Endothelial cell of umbilical vein (primary cell): ENCODE data around the gene OR2H1. TPM values are rescaled to one million over a fixed set of nuclear protein-coding genes. Genes with fewer than 3 reads are reported as not detected.

ENCODE experiments used
- BruUV-seq: library from RNA; stranded (reverse); fragments of 400-500 nt; replicated peaks from 2 replicates; lab custom pipeline; 2021; lab: Mats Ljungman, UMichigan
- CTCF ChIA-PET: fragments of 300-600, 350-600 bp; sonication (Branson Sonifier 250); formaldehyde crosslinking; loops from one replicate; lab custom pipeline; 2021; ENCODE audit warnings: antibody characterized with exemption, inconsistent platforms; lab: Charles Lee
- POLR2A ChIA-PET: fragments of 300-600, 350-600 bp; sonication (Branson Sonifier 250); formaldehyde crosslinking; loops from one replicate; lab custom pipeline; 2021; ENCODE audit warnings: antibody characterized with exemption, inconsistent platforms; lab: Charles Lee
- DNase-seq: peaks from one replicate; pipeline ENCODE4 v3.0.0-alpha.2; 2011; ENCODE audit warnings: low read depth, low spot score
- FAIRE-seq: peaks from 2 replicates; lab custom pipeline; 2011; peaks lifted over from hg19 to GRCh38; lab: Jason Lieb, UNC
- H2AFZ ChIP-seq: 2 replicates; pipeline ENCODE4 v1.6.0; 2012; ENCODE audit warnings: low read depth, low read length, control low read depth, inconsistent platforms
- H3K27ac ChIP-seq: 2 replicates; pipeline ENCODE4 v1.5.1; 2011; ENCODE audit warnings: low read depth, mild to moderate bottlenecking, control low read depth, low read length, moderate library complexity; ENCODE audit not compliant: insufficient read depth
- H3K27me3 ChIP-seq, 2 experiments: 2 replicates each; pipeline versions ENCODE4 v1.6.0 to v1.6.1; 2011; ENCODE audit warnings: low read length in 2 of 2, mixed read lengths in 1 of 2; ENCODE audit not compliant: control insufficient read depth in 2 of 2, insufficient read depth in 2 of 2
- H3K36me3 ChIP-seq, 2 experiments: 2 replicates in 1 of 2; 3 replicates in 1 of 2; pipeline ENCODE4 v1.5.1; 2011; ENCODE audit warnings: low read length in 2 of 2, mild to moderate bottlenecking in 1 of 2, moderate library complexity in 1 of 2; ENCODE audit not compliant: control insufficient read depth in 2 of 2, insufficient read depth in 2 of 2; ENCODE audit errors: extremely low read depth in 1 of 2
- H3K4me1 ChIP-seq: 3 replicates; pipeline ENCODE4 v1.5.1; 2011; ENCODE audit warnings: mild to moderate bottlenecking, low read length; ENCODE audit not compliant: control insufficient read depth, insufficient read depth; ENCODE audit errors: extremely low read depth
- H3K4me2 ChIP-seq: 2 replicates; pipeline ENCODE4 v1.6.1; 2011; ENCODE audit warnings: low read length, control low read depth, mixed read lengths; ENCODE audit not compliant: insufficient read depth
- H3K4me3 ChIP-seq, 3 experiments: fragments of 200-600 bp in 1 of 3; sonication (generic), shearing (Covaris generic) in 1 of 3; replicated peaks in 1 of 3; 2 replicates each; pipeline ENCODE4 v1.5.1; 2011 to 2016; ENCODE audit warnings: control low read depth in 3 of 3, low read length in 3 of 3, mild to moderate bottlenecking in 2 of 3, inconsistent platforms in 1 of 3, low read depth in 1 of 3, moderate library complexity in 1 of 3; ENCODE audit not compliant: insufficient read depth in 1 of 3
- H3K79me2 ChIP-seq: 2 replicates; pipeline ENCODE4 v1.6.0; 2012; ENCODE audit warnings: low read length, inconsistent platforms; ENCODE audit not compliant: control insufficient read depth, insufficient read depth
- H3K9ac ChIP-seq: replicated peaks from 2 replicates; pipeline ENCODE3; 2011; ENCODE audit warnings: low read length, control low read depth; ENCODE audit not compliant: insufficient read depth; ENCODE audit errors: extremely low read depth
- H3K9me1 ChIP-seq: replicated peaks from 3 replicates; pipeline ENCODE4 v1.6.0; 2011; ENCODE audit warnings: mild to moderate bottlenecking, low read length; ENCODE audit not compliant: control insufficient read depth, insufficient read depth; ENCODE audit errors: extremely low read depth
- H3K9me3 ChIP-seq: replicated peaks from 2 replicates; pipeline ENCODE4 v1.5.1; 2012; ENCODE audit warnings: low read length, inconsistent platforms; ENCODE audit not compliant: control insufficient read depth, insufficient read depth
- H4K20me1 ChIP-seq: replicated peaks from 2 replicates; pipeline ENCODE3; 2011; ENCODE audit warnings: mild to moderate bottlenecking, low read length; ENCODE audit not compliant: control insufficient read depth, insufficient read depth; ENCODE audit errors: extremely low read depth
- EZH2 ChIP-seq: IDR thresholded peaks from 2 replicates; pipeline ENCODE4 v1.6.1; 2012; ENCODE audit warnings: borderline replicate concordance, low read depth, mild to moderate bottlenecking, moderate library complexity, low read length, inconsistent platforms; ENCODE audit not compliant: severe bottlenecking
- FOS ChIP-seq: IDR thresholded peaks from 2 replicates; pipeline ENCODE4 v1.6.1; 2011; ENCODE audit warnings: mild to moderate bottlenecking, low read length, moderate library complexity, borderline replicate concordance; ENCODE audit not compliant: insufficient read depth
- GATA2 ChIP-seq: IDR thresholded peaks from 2 replicates; pipeline ENCODE4 v1.7.0; 2011; ENCODE audit warnings: low read depth, mild to moderate bottlenecking, moderate library complexity, mixed read lengths, low read length; ENCODE audit not compliant: insufficient read length, insufficient read depth
- JUN ChIP-seq: IDR thresholded peaks from 2 replicates; pipeline ENCODE4 v1.6.1; 2011; ENCODE audit warnings: borderline replicate concordance, low read depth; ENCODE audit not compliant: insufficient read length, insufficient read depth
- MYC ChIP-seq: IDR thresholded peaks from one replicate; pipeline ENCODE4 v1.6.1; 2011; ENCODE audit warnings: mild to moderate bottlenecking, low read depth, low read length
- POLR2A ChIP-seq: IDR thresholded peaks from 2 replicates; pipeline ENCODE4 v1.6.1; 2012; ENCODE audit warnings: low read depth, mild to moderate bottlenecking, control low read depth, low read length
- POLR2AphosphoS5 ChIP-seq: IDR thresholded peaks from 2 replicates; pipeline ENCODE4 v1.6.1; 2012; ENCODE audit warnings: low read depth, mild to moderate bottlenecking, control low read depth, low read length, moderate library complexity; ENCODE audit not compliant: insufficient read depth
- dilution Hi-C: fragments of 300-500 bp; cut with MboI; formaldehyde crosslinking; loops from one replicate; pipeline ENCODE4 v1.15.0; 2019; ENCODE audit warnings: low sequenced_read_pairs; ENCODE audit not compliant: extremely low pct_ligation_motif_present
- intact Hi-C: fragments of 100-400 bp; cut with micrococcal nuclease; formaldehyde crosslinking; loops from one replicate; pipeline ENCODE4 v1.10.0; 2022
- polyA plus RNA-seq, 4 experiments: library from polyadenylated mRNA; depleted of rRNA in 3 of 4; stranded (reverse) in 3 of 4; unstranded in 1 of 4; fragments of >200 nt; gene quantifications; 2 replicates each; pipeline versions ENCODE4 v1.2.1 to v1.2.3, GENCODE V29; 2011 to 2012; ENCODE audit warnings: missing spikeins in 1 of 4
- total RNA-seq: library from RNA; stranded (reverse); gene quantifications from 2 replicates; pipeline ENCODE4 v1.2.3, GENCODE V29; 2021
- TF ChIP-seq, protein P1 (sequence below): IDR thresholded peaks from 2 replicates; pipeline ENCODE4 v1.6.1; 2011; ENCODE audit not compliant: insufficient read depth, insufficient read length
- TF ChIP-seq, protein P2 (sequence below), 2 donors: IDR thresholded peaks; 1 replicate in 1 of 2; 2 replicates in 1 of 2; pipeline ENCODE4 v1.5.1; 2011; ENCODE audit warnings: low read length in 2 of 2, mild to moderate bottlenecking in 2 of 2, moderate library complexity in 2 of 2, control low read depth in 1 of 2, inconsistent platforms in 1 of 2, low read depth in 1 of 2; ENCODE audit not compliant: insufficient read depth in 1 of 2; ENCODE audit errors: extremely low read depth in 1 of 2

OR2H1 gene
- total and polyA plus RNA-seq, 2 donors (not counting 3 experiments of a cell fraction or from before 2014, with no cell fraction given) = not detected

DNA sequence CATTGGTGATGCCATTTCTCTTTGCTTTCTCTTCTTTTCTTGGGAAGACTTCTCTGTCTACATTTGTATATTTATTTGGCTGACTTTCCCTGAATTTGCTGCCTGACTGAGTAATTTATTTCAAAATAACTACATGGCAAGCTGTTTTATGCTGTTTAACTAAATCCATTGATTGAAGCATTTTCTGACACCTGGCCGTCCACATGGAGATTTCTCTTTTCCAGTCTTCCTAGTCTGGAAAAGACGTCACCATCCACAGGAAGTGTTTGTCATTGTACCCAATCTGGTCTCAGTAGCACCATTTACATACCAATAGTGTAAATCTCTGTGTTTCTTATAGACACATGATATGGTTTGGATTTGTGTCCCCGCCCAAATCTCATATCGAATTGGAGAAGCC lies 40.0 kb downstream of the OR2H1 start:
- dilution Hi-C loops = no loop called here
- Histone ChIP-seq H4K20me1 (no peaks in the 10 kb centered on the region), H2AFZ (no peak overlapping the region), H3K36me3 (no peaks in the 10 kb centered on the region), H3K9ac (no peak overlapping the region), H3K4me2 (no peak overlapping the region), H3K4me3 (no peak overlapping the region), H3K4me1 (no peaks in the 10 kb centered on the region), H3K9me3 (no peaks in the 10 kb centered on the region), H3K27me3 (no peaks in the 10 kb centered on the region), H3K79me2 (no peaks in the 10 kb centered on the region), H3K27ac (no peak overlapping the region), H3K9me1 (no peaks in the 10 kb centered on the region)
- no peak for DNase-seq
- no peak for FAIRE-seq
- ChIA-PET CTCF (no interaction called here), POLR2A (no interaction called here)
- intact Hi-C loops = no loop called here
- no TSS peak for BruUV-seq
- TF ChIP-seq, protein P1, sequence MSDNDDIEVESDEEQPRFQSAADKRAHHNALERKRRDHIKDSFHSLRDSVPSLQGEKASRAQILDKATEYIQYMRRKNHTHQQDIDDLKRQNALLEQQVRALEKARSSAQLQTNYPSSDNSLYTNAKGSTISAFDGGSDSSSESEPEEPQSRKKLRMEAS = no peak
- TF ChIP-seq POLR2AphosphoS5 (no peak), FOS (no peak), JUN (no peak)
- TF ChIP-seq, protein P2, sequence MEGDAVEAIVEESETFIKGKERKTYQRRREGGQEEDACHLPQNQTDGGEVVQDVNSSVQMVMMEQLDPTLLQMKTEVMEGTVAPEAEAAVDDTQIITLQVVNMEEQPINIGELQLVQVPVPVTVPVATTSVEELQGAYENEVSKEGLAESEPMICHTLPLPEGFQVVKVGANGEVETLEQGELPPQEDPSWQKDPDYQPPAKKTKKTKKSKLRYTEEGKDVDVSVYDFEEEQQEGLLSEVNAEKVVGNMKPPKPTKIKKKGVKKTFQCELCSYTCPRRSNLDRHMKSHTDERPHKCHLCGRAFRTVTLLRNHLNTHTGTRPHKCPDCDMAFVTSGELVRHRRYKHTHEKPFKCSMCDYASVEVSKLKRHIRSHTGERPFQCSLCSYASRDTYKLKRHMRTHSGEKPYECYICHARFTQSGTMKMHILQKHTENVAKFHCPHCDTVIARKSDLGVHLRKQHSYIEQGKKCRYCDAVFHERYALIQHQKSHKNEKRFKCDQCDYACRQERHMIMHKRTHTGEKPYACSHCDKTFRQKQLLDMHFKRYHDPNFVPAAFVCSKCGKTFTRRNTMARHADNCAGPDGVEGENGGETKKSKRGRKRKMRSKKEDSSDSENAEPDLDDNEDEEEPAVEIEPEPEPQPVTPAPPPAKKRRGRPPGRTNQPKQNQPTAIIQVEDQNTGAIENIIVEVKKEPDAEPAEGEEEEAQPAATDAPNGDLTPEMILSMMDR (IDR thresholded peaks at IDR 0.05; ENCODE audit: extremely low read depth in 1 of 2, insufficient read depth in 1 of 2, low read depth in 1 of 2, low read length in 2 of 2) = no peak

DNA sequence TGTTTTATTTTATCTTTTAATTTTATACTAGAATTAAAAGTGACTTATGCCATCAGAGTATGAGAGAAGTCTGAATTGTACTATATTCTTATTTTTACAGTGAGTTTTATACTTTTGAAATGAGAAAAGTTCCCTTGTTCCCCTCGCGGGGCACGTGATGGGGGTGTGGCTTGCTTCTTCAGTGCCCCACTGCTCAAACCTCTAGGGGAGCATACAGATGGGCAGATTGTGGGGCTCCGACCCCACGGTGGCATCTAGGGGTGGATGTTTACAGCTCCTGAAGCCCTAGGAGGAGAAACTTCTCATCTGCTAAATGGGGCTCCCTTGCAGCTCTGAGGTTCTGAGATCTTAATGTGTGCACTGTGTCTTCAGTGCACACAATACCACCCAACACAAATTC lies 42.7 kb downstream of the OR2H1 start:
- H3K4me3 ChIP-seq = no peak overlapping the region
- POLR2A ChIA-PET = no interaction called here
- CTCF ChIA-PET = no interaction called here
- H3K9me1 ChIP-seq = no peaks in the 10 kb centered on the region
- H3K36me3 ChIP-seq = no peaks in the 10 kb centered on the region
- dilution Hi-C loops (no loop called here), intact Hi-C loops (no loop called here)
- no peak overlapping the region for H3K4me2 ChIP-seq
- H3K9ac ChIP-seq = no peak overlapping the region
- no peak for DNase-seq
- BruUV-seq = no TSS peak
- TF ChIP-seq, protein P1 = no peak
- TF ChIP-seq EZH2 (no peak), JUN (no peak), FOS (no peak), MYC (no peak), POLR2AphosphoS5 (no peak), POLR2A (no peak), GATA2 (no peak)
- TF ChIP-seq, protein P2 (IDR thresholded peaks at IDR 0.05; ENCODE audit: extremely low read depth in 1 of 2, insufficient read depth in 1 of 2, low read depth in 1 of 2, low read length in 2 of 2) = no peak
- H3K4me1 ChIP-seq = no peaks in the 10 kb centered on the region
- no peak overlapping the region for H2AFZ ChIP-seq
- no peaks in the 10 kb centered on the region for H4K20me1 ChIP-seq
- H3K27ac ChIP-seq = no peak overlapping the region
- H3K79me2 ChIP-seq = no peaks in the 10 kb centered on the region
- H3K9me3 ChIP-seq = no peaks in the 10 kb centered on the region
- no peak for FAIRE-seq
- H3K27me3 ChIP-seq = no peaks in the 10 kb centered on the region
